ENCODE measurements around the gene ANK3.

DNA sequence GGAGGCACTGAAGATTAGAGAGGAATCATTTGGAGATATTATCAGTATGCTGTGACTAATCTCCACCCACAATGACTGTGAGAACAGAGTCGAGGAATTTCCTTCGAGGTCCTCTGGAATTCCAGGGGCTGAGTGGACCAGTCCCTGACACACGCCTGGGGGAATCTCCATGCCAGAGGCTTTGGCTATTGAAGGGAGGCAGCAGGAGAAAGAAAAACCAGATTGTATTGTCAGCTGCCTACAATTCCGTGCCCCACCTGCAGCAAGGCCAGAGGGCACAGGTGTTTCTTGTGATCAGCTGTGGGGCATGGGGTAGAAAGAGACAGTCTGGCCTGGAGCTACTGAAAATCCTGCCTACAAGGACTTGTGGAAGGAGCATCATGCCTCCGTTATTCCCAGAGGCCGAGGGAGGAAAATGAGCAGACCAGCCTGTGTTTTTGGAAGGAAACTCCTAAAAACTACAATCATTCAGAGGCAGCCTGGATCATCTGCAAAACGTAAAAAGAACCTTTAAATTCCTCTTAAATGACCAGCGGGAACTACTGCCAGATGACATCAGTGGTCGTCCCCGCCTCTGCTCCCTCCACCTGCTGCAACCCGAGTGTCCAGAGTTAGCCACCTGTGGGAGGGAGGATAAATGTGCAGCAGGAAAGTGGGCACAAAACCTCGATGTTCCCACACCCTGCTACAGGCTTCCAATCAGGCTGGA is 25.4 kb upstream of the ANK3 start:
- TF ChIP-seq POLR2A (IDR thresholded peaks at IDR 0.05) (no peak), POLR2AphosphoS5 (IDR thresholded peaks at IDR 0.05) (no peak)
- TF ChIP-seq, protein P1, sequence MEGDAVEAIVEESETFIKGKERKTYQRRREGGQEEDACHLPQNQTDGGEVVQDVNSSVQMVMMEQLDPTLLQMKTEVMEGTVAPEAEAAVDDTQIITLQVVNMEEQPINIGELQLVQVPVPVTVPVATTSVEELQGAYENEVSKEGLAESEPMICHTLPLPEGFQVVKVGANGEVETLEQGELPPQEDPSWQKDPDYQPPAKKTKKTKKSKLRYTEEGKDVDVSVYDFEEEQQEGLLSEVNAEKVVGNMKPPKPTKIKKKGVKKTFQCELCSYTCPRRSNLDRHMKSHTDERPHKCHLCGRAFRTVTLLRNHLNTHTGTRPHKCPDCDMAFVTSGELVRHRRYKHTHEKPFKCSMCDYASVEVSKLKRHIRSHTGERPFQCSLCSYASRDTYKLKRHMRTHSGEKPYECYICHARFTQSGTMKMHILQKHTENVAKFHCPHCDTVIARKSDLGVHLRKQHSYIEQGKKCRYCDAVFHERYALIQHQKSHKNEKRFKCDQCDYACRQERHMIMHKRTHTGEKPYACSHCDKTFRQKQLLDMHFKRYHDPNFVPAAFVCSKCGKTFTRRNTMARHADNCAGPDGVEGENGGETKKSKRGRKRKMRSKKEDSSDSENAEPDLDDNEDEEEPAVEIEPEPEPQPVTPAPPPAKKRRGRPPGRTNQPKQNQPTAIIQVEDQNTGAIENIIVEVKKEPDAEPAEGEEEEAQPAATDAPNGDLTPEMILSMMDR (IDR thresholded peaks at IDR 0.05) = no peak

All from breast epithelium (tissue), 3 donors.